Neural progenitor cell (in vitro differentiated cells): ENCODE data around the gene BCL7C.

ENCODE experiments used
- EZH2 ChIP-seq: fragments of 200-600 bp; sonication (generic); IDR thresholded peaks from 2 replicates; pipeline ENCODE4 v1.6.1; 2017; ENCODE audit warnings: antibody characterized with exemption, mild to moderate bottlenecking, moderate library complexity
- EZH2phosphoT487 ChIP-seq: fragments of 200-600 bp; sonication (generic); IDR thresholded peaks from 2 replicates; pipeline ENCODE4 v1.6.1; 2017; ENCODE audit warnings: antibody characterized with exemption
- TF ChIP-seq, protein P1 (sequence below): fragments of 200-600 bp; sonication (generic); IDR thresholded peaks from 2 replicates; pipeline ENCODE4 v1.5.1; 2017; ENCODE audit warnings: antibody characterized with exemption, mild to moderate bottlenecking

DNA sequence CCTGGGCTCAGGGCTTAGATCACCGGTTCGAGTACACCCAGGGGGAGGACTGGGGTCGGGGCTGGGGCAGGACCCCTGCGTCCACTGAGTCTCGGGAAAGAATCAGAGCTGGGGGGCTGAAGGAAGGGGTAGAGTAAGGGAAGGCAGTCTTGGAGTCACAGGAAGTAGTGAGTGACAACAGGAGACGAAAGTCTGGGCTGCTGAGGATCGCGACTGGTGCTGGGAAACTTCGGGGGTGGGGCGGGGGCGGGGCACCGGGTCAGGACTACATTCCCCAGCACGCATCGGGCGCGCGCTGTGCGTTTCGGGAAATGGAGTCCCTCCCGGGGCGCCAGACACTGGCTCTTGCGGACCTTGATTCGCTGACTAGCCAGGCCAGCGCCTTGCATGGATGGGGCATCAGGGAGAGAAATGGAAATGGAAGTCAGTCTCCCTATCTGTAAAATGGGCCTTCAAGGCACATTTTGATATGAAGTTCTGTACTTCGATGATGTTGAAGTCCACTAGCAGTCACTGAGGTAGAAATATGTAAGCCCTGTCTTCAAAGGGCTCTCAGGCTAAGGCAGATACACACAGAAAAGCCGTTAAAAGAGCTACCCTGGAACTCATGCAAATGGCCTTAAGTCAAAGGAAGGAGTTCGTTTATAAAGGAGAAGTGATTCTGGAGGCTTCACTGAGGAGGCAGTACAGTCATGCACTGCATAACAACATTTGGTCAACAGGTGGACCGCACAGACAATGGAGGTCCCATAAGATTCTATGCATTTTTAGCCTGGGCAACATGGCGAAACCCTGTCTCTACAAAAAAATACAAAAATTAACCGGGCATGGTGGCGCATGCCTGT lies 3.2 kb upstream of the BCL7C start:
- TF ChIP-seq, protein P1, sequence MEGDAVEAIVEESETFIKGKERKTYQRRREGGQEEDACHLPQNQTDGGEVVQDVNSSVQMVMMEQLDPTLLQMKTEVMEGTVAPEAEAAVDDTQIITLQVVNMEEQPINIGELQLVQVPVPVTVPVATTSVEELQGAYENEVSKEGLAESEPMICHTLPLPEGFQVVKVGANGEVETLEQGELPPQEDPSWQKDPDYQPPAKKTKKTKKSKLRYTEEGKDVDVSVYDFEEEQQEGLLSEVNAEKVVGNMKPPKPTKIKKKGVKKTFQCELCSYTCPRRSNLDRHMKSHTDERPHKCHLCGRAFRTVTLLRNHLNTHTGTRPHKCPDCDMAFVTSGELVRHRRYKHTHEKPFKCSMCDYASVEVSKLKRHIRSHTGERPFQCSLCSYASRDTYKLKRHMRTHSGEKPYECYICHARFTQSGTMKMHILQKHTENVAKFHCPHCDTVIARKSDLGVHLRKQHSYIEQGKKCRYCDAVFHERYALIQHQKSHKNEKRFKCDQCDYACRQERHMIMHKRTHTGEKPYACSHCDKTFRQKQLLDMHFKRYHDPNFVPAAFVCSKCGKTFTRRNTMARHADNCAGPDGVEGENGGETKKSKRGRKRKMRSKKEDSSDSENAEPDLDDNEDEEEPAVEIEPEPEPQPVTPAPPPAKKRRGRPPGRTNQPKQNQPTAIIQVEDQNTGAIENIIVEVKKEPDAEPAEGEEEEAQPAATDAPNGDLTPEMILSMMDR = no peak
- TF ChIP-seq EZH2phosphoT487 (no peak), EZH2 (no peak)
